Left colon (tissue), 2 donors: ENCODE results near the gene CACNA2D2. TPM values are rescaled to one million over a fixed set of nuclear protein-coding genes. Genes with fewer than 3 reads are reported as not detected.
A peak's percentile ranks its signal among the peaks of the same experiment; 100 is the strongest.

ENCODE experiments used
- ATAC-seq: fragments of 200-7000 bp; cut with Tn5 transposase; one replicate; pipeline ENCODE4 v1.9.1; 2020; ENCODE audit warnings: mild to moderate bottlenecking, moderate library complexity
- DNase-seq, 2 donors: peaks; one replicate each; pipeline ENCODE4 v3.0.0-alpha.2; 2020
- intact Hi-C, 2 donors: fragments of 100-400 bp; cut with DNase I in 1 of 2; cut with micrococcal nuclease in 1 of 2; formaldehyde crosslinking; loops; one replicate each; pipeline versions ENCODE4 v1.11.2 to v1.14.0; 2022; cut with DNase I, micrococcal nuclease
- total RNA-seq, 2 donors: library from RNA; stranded (reverse); fragmentation: NEBNext Ultra II Directional; extraction: Animal tissue kit (Norgen Biotek cat#: 25700); gene quantifications; one replicate each; pipeline ENCODE4 v1.2.1, GENCODE V29; 2021
- donor health status: DM: no; HTN: no; CAD: no.
- donor health status: DM: yes; HTN: yes; CAD: no.

The CACNA2D2 gene
- total RNA-seq, 2 donors from 2014 or later: 1.9 to 3.2 TPM

- intact Hi-C loops: no loop called here
- ATAC-seq: no peak
- no peak for DNase-seq
These were observed 6.9 kb upstream of the CACNA2D2 start for GRCh38 chr3:50510325-50510724.

- DNase-seq (no peak), ATAC-seq (no peak)
- intact Hi-C loops: no loop called here
These were observed 6.3 kb upstream of the CACNA2D2 start for GRCh38 chr3:50509715-50510114.

GRCh38 chr3:50508821-50509220 lies 5.4 kb upstream of the CACNA2D2 start:
- ATAC-seq: no peak
- DNase-seq: no peak
- intact Hi-C loops: no loop called here

- DNase-seq (no peak), ATAC-seq (no peak)
- intact Hi-C loops: no loop called here
These were observed 2.7 kb upstream of the CACNA2D2 start for GRCh38 chr3:50506169-50506568.

- ATAC-seq (no peak), DNase-seq (no peak)
- intact Hi-C loops: no loop called here
These were observed 1.2 kb upstream of the CACNA2D2 start for GRCh38 chr3:50504681-50505080.

- no peak for ATAC-seq
- DNase-seq: peak in 1 of 2 donors; percentile 10
- intact Hi-C loops: no loop called here
These were observed 630 bp downstream of the CACNA2D2 start for GRCh38 chr3:50502584-50503423.

GRCh38 chr3:50502225-50502583 lies 1.2 kb downstream of the CACNA2D2 start:
- DNase-seq (no peak), ATAC-seq (no peak)

DNA sequence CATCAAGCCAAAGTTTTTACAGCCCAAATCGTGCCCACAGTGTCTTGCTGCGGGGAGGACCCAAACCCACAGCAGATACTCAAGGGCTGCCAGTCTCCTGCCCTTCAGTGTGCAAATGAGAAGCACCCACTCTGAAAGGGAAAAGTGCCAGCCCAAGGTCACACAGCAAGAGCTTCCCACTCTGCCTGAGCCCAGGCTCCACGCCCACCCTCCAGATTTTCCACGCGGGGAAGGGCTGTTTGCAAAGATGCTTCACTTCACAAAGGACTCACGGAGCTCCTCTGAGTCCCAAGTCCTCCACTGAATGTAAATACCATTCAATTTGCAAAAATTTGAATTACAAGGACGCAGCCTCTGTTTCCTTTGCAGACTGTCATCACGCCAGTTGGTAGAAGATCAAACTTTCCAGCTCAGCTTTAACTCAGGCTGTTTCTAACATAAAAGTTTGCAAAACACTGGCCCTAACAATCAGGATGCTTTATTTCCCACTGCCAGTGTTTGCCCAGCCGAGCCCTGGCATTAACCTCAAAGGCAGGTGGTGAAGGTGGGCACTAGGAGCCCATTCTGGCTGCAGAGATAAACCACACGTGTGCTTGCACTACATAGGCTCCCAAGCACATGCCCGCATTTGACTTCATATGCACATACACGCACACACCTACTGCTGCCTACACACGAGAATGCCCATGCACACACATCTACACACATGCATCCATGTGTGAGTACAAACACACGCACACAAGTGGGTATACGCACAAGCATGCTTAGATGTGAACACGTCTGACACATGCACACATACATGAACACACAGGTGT lies 7.6 kb downstream of the CACNA2D2 start:
- intact Hi-C loops: no loop called here
- ATAC-seq (no peak), DNase-seq (no peak)

More at GRCh38 chr3:50502225-50502583, 1.2 kb downstream of the CACNA2D2 start:
- intact Hi-C loops: no loop called here

DNA sequence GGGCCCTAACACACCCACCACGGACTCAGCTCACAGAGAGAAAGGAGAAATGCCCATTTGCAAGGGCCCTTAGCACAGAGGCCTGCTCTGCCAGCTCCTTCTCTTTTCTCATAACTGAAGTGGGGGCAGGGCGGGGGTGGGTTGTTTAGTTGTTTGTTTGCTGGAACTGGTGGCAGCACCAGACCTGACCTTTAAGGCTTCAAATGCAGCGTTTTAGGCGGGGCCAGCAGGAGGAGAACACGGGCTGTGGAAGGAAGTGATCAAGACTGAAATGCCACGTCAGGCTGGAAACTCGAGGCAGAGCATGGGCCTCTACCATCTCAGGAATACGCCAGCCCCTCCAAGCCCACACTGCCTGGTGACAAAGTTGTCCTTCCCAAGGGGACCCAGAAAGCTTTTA lies 9.3 kb downstream of the CACNA2D2 start:
- DNase-seq: no peak
- intact Hi-C loops: no loop called here
- ATAC-seq: no peak

GRCh38 chr3:50493623-50494022 lies 9.8 kb downstream of the CACNA2D2 start:
- ATAC-seq: no peak

DNA sequence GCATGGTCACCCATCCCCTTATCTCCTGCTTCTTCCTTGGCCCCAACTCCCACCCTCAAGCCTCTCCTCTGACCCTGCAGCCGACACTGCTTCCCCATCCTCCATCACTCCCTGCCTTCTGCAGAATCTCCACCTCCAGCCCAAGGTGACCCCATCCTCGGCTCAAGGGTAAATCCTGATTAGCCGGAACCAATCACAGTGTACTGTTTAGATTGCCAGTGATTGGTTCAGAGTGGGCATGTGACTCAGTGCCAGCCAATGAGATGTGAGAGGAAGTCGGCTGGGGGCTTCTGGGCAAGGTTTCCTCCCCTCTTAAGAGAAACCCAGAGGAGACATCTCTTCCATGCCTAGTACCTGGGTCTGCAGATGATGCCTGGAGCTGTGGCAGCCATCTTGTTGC lies 10.3 kb downstream of the CACNA2D2 start:
- intact Hi-C loops: no loop called here
- ATAC-seq (no peak), DNase-seq (no peak)

More at GRCh38 chr3:50493623-50494022, 9.8 kb downstream of the CACNA2D2 start:
- intact Hi-C loops: no loop called here
- DNase-seq: no peak

- ATAC-seq (no peak), DNase-seq (no peak)
- intact Hi-C loops: no loop called here
These were observed 12.4 kb downstream of the CACNA2D2 start for GRCh38 chr3:50491023-50491422.

DNA sequence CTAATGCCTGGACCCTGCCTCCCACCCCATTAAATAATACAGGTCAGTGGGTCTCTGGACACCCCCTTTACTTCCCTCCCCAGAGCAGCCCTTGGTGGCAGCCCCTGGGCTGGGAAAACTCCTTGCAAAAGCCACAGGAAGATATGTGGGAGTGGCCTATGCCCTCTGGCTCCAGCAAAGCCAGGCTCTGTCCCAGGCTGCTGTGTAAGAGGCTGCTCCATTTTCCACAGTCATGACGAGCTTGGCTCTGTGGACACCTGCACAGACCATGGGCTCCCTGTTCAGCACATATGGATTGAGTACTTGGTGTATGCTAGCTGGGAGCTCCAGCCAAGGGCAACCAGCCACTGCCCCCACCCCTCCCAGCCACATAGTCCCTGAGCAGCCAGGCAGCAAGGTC lies 13.0 kb downstream of the CACNA2D2 start:
- intact Hi-C loops: no loop called here
- ATAC-seq: no peak
- DNase-seq: no peak

DNA sequence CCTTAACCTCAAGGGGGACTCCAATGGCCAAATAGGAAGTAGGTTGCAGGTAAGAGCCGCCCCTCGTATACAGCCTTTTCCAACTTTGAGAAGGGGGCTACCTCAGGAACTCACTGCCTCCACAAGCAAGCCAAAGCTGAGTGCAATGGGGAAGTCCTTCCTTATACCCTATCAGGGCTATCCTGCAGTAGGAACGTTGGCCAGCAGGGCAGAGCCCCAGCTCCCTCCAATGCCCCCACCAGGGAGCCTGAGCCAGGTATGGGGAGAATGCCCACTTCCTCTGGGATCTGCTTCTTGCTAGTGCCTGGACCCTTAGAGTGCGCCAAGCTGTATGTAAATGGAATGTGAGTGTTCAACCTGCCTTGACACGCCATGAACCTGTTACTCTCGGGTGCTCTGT lies 16.3 kb downstream of the CACNA2D2 start:
- ATAC-seq (no peak), DNase-seq (no peak)
- intact Hi-C loops: no loop called here

GRCh38 chr3:50486219-50486888 lies 17.1 kb downstream of the CACNA2D2 start:
- DNase-seq (no peak), ATAC-seq (no peak)
- intact Hi-C loops: no loop called here

GRCh38 chr3:50484722-50485121 lies 18.7 kb downstream of the CACNA2D2 start:
- intact Hi-C loops: no loop called here
- peak; percentile 90 for ATAC-seq
- peak in 1 of 2 donors; percentile 34 for DNase-seq

GRCh38 chr3:50483374-50483773 lies 20.1 kb downstream of the CACNA2D2 start:
- intact Hi-C loops: no loop called here
- DNase-seq (no peak), ATAC-seq (no peak)

- DNase-seq (no peak), ATAC-seq (peak; percentile 68)
- intact Hi-C loops: no loop called here
These were observed 21.4 kb downstream of the CACNA2D2 start for GRCh38 chr3:50481992-50482391.

DNA sequence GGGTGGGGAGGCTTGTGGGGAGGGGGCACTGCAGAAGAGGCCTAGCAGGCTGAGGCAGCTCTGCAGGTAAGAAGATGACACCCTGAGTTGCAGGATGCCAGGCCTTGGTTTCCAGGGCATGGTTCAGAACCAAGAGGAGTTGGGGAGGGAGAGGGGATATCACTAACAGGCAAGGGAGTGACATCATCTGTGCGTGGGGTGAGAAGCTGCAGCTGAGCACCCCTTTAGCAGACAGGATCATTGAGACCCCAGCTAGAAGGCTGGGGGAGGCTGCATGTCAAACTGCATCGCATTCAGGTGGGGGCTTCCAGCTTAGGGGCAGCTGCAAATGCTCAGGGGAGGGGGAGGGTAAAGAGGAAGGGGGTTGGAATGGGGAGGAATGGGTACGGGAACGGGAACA lies 23.0 kb downstream of the CACNA2D2 start:
- intact Hi-C loops: no loop called here
- ATAC-seq (no peak), DNase-seq (no peak)

DNA sequence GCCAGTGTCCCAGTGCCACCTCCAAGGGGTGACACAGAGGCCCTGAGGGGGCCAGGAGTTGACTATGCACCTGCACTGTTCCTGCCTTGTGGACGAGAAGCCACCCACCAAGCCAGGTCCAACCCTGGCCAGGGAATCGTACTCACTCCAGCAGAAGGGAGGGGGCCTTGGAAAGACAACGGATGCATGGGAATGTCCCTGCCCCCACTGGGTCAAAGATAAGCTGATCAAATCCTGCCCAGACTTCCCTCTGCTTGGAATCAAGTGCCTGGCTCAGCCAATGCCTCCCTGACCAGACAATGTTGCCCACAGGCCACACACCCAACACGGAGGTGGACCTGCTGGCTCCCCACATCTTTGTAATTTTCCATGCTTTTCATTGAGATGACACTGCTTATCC lies 23.9 kb downstream of the CACNA2D2 start:
- intact Hi-C loops: no loop called here
- ATAC-seq (no peak), DNase-seq (no peak)
